Stomach (tissue), 4 donors: ENCODE data around the gene RABGAP1L.

Experiments
- EP300 ChIP-seq: sonication (generic); formaldehyde crosslinking; IDR thresholded peaks from one replicate; pipeline ENCODE4 v1.6.1; 2017; ENCODE audit warnings: antibody characterized with exemption
- POLR2A ChIP-seq, 4 donors: fragments of 450-650 bp; IDR thresholded peaks; one replicate each; pipeline ENCODE4 v1.6.1; 2016; ENCODE audit warnings: antibody characterized with exemption in 4 of 4, control low read depth in 2 of 4, mild to moderate bottlenecking in 1 of 4, moderate library complexity in 1 of 4

GRCh38 chr1:174719194-174719593 is 559.9 kb downstream of the RABGAP1L start:
- TF ChIP-seq EP300, result no peak
- no peak for TF ChIP-seq POLR2A (IDR thresholded peaks at IDR 0.05)
